GM12878 (cell line): ENCODE data around the gene CTNNBIP1. TPM values are rescaled to one million over a fixed set of nuclear protein-coding genes. Genes with fewer than 3 reads are reported as not detected.

Experiments
- ATAC-seq: fragments of 200-7000 bp; cut with Tn5 transposase; 3 replicates; pipeline ENCODE4 v1.9.1; 2020; ENCODE audit warnings: mild to moderate bottlenecking, moderate library complexity
- BruUV-seq: library from RNA; stranded (reverse); fragments of 400-500 nt; replicated peaks from 2 replicates; lab custom pipeline; 2021; lab: Mats Ljungman, UMichigan
- CTCF ChIA-PET: fragments of 300-600 bp; sonication (Branson Sonifier 250); formaldehyde crosslinking; extraction: SDS; loops from one replicate; lab custom pipeline; 2021; ENCODE audit warnings: inconsistent platforms; lab: Yijun Ruan, JAX
- POLR2A ChIA-PET: fragments of 350-600 bp; formaldehyde crosslinking; extraction: SDS; loops from one replicate; lab custom pipeline; 2021; ENCODE audit warnings: inconsistent platforms; lab: Charles Lee
- RAD21 ChIA-PET: fragments of 300-600 bp; sonication (Branson Sonifier 250); formaldehyde crosslinking; loops from one replicate; lab custom pipeline; 2023; ENCODE audit warnings: antibody characterized with exemption; ENCODE audit not compliant: unreplicated experiment; lab: Charles Lee
- SMC1A ChIA-PET: fragments of 300-600 bp; sonication (Branson Sonifier 250); formaldehyde crosslinking; loops from one replicate; lab custom pipeline; 2023; ENCODE audit not compliant: unreplicated experiment, uncharacterized antibody; lab: Charles Lee
- DNase-seq: peaks from one replicate; pipeline ENCODE4 v3.0.0-alpha.2; 2011; ENCODE audit warnings: low read depth, low spot score
- FAIRE-seq: peaks from 3 replicates; lab custom pipeline; 2011; peaks lifted over from hg19 to GRCh38; lab: Jason Lieb, UNC
- H2AFZ ChIP-seq: 2 replicates; pipeline ENCODE4 v1.6.0; 2011; ENCODE audit warnings: low read depth, low read length, control low read depth; ENCODE audit not compliant: control insufficient read depth
- H3K27ac ChIP-seq: 2 replicates; pipeline ENCODE4 v1.5.1; 2011; ENCODE audit warnings: control low read depth; ENCODE audit not compliant: control insufficient read depth, insufficient read depth
- H3K27me3 ChIP-seq, 2 experiments: replicated peaks in 1 of 2; 2 replicates each; pipeline versions ENCODE4 v1.6.0 to v1.6.1; 2011; ENCODE audit warnings: low read length in 1 of 2; ENCODE audit not compliant: control insufficient read depth in 2 of 2, insufficient read depth in 2 of 2
- H3K36me3 ChIP-seq, 2 experiments: 2 replicates each; pipeline ENCODE4 v1.5.1; 2011; ENCODE audit warnings: low read length in 1 of 2; ENCODE audit not compliant: control insufficient read depth in 2 of 2, insufficient read depth in 2 of 2
- H3K4me1 ChIP-seq: 2 replicates; pipeline ENCODE4 v1.6.1; 2011; ENCODE audit warnings: mild to moderate bottlenecking, low read length, moderate library complexity, mixed read lengths; ENCODE audit not compliant: control insufficient read depth, insufficient read depth
- H3K4me2 ChIP-seq: 2 replicates; pipeline ENCODE4 v1.6.0; 2011; ENCODE audit warnings: control low read depth; ENCODE audit not compliant: control insufficient read depth, insufficient read depth
- H3K4me3 ChIP-seq: fragments of 200-600 bp; sonication (generic); 2 replicates; pipeline ENCODE4 v1.5.1; 2016
- H3K79me2 ChIP-seq: 2 replicates; pipeline ENCODE4 v1.6.0; 2011; ENCODE audit warnings: low read length; ENCODE audit not compliant: control insufficient read depth, insufficient read depth
- H3K9ac ChIP-seq: 2 replicates; pipeline ENCODE4 v1.8.0; 2011; ENCODE audit warnings: low read length, control low read depth, mixed read lengths; ENCODE audit not compliant: control insufficient read depth, insufficient read depth
- H3K9me3 ChIP-seq: replicated peaks from 3 replicates; pipeline ENCODE4 v1.5.1; 2011; ENCODE audit warnings: mild to moderate bottlenecking, low read length; ENCODE audit not compliant: control insufficient read depth, insufficient read depth
- H4K20me1 ChIP-seq: 2 replicates; pipeline ENCODE4 v1.6.0; 2011; ENCODE audit not compliant: control insufficient read depth, insufficient read depth
- ASH2L ChIP-seq: fragments of 300-600, 200-600 bp; sonication (generic); IDR thresholded peaks from 2 replicates; pipeline ENCODE4 v1.6.1; 2017; ENCODE audit warnings: low read depth, mild to moderate bottlenecking, borderline replicate concordance
- BACH1 ChIP-seq: fragments of 450-650 bp; IDR thresholded peaks from 2 replicates; pipeline ENCODE4 v1.6.1; 2017; ENCODE audit warnings: mild to moderate bottlenecking, borderline replicate concordance
- BMI1 ChIP-seq: fragments of 450-650 bp; IDR thresholded peaks from 2 replicates; pipeline ENCODE4 v1.6.1; 2016; ENCODE audit warnings: mild to moderate bottlenecking, moderate library complexity, borderline replicate concordance
- CHD1 ChIP-seq: IDR thresholded peaks from 2 replicates; pipeline ENCODE4 v1.6.1; 2012; ENCODE audit warnings: low read depth, low read length, improper control_type of control experiment
- ETV6 ChIP-seq, 2 experiments: fragments of 450-650 bp in 1 of 2; IDR thresholded peaks in 1 of 2; conservative IDR thresholded peaks in 1 of 2; 2 replicates each; pipeline ENCODE4 v1.6.1; 2014; ENCODE audit warnings: antibody characterized with exemption in 1 of 2, borderline replicate concordance in 1 of 2, low read depth in 1 of 2, mild to moderate bottlenecking in 1 of 2, moderate library complexity in 1 of 2
- HCFC1 ChIP-seq: fragments of 150-350 bp; IDR thresholded peaks from 2 replicates; pipeline ENCODE4 v1.6.1; 2014; ENCODE audit warnings: low read length
- IKZF1 ChIP-seq: fragments of 450-650 bp; conservative IDR thresholded peaks from 2 replicates; pipeline ENCODE4 v1.6.1; 2017; ENCODE audit warnings: antibody characterized with exemption, mild to moderate bottlenecking
- KLF5 ChIP-seq: fragments of 450-650 bp; IDR thresholded peaks from 2 replicates; pipeline ENCODE4 v1.6.1; 2014; ENCODE audit warnings: mild to moderate bottlenecking; ENCODE audit not compliant: partially characterized antibody
- MTA3 ChIP-seq: IDR thresholded peaks from 2 replicates; pipeline ENCODE4 v1.6.1; 2012; ENCODE audit warnings: low read length, inconsistent platforms, borderline replicate concordance
- SP1 ChIP-seq: IDR thresholded peaks from one replicate; pipeline ENCODE4 v1.6.1; 2011; ENCODE audit warnings: low read depth, low read length
- TCF3 ChIP-seq: IDR thresholded peaks from 2 replicates; pipeline ENCODE4 v1.6.1; 2012; ENCODE audit warnings: low read depth, mild to moderate bottlenecking, low read length, borderline replicate concordance; ENCODE audit not compliant: insufficient read depth
- WGBS: methylation state at CpG from one replicate; pipeline ENCODE4 v1.1.6; 2016; ENCODE audit warnings: low lambda C conversion rate; ENCODE audit not compliant: insufficient replicate concordance, insufficient coverage; ENCODE audit errors: missing lambda C conversion rate; 5-methylcytosine and 5-hydroxymethylcytosine counted together
- in situ Hi-C: fragments of 300-500 bp; cut with MboI; formaldehyde crosslinking; loops from 9 replicates; pipeline ENCODE4 v1.14.3; 2018; ENCODE audit warnings: mixed read lengths
- intact Hi-C: fragments of 100-400 bp; cut with micrococcal nuclease; formaldehyde crosslinking; loops from one replicate; pipeline ENCODE4 v1.14.2; 2022; ENCODE audit not compliant: unreplicated experiment
- polyA plus RNA-seq, 11 experiments: library from polyadenylated mRNA; depleted of rRNA in 4 of 11; unstranded in 6 of 11; stranded (reverse) in 5 of 11; fragments of >200 nt; fragmentation: Nextera tagmentation in 4 of 11; fragmentation: Illumina TruSeq in 1 of 11; extraction: Ambion mirVana in 4 of 11; extraction: Trizol in 1 of 11; gene quantifications; 1 replicate in 1 of 11; 2 replicates in 10 of 11; pipeline versions ENCODE4 v1.2.1 to v1.2.3, GENCODE V29; 2011 to 2016; ENCODE audit warnings: inconsistent platforms in 2 of 11, missing spikeins in 2 of 11, low read depth in 1 of 11
- total RNA-seq, 4 experiments: library from RNA; depleted of rRNA in 3 of 4; stranded (reverse); fragments of >200 nt in 3 of 4; fragmentation: Illumina TruSeq in 1 of 4; extraction: Trizol in 1 of 4; gene quantifications; 2 replicates each; pipeline versions ENCODE4 v1.2.1 to v1.2.3, GENCODE V29; 2013 to 2021
- TF ChIP-seq, protein P1 (sequence below): fragments of 450-650 bp; IDR thresholded peaks from 2 replicates; pipeline ENCODE4 v1.6.1; 2017; ENCODE audit warnings: mild to moderate bottlenecking, moderate library complexity

CTNNBIP1 gene
- total and polyA plus RNA-seq, 10 of the 15 experiments (the other 5 are each of a cell fraction or from before 2014, with no cell fraction given): 0.42 to 31.8 (median 10.8) TPM

DNA sequence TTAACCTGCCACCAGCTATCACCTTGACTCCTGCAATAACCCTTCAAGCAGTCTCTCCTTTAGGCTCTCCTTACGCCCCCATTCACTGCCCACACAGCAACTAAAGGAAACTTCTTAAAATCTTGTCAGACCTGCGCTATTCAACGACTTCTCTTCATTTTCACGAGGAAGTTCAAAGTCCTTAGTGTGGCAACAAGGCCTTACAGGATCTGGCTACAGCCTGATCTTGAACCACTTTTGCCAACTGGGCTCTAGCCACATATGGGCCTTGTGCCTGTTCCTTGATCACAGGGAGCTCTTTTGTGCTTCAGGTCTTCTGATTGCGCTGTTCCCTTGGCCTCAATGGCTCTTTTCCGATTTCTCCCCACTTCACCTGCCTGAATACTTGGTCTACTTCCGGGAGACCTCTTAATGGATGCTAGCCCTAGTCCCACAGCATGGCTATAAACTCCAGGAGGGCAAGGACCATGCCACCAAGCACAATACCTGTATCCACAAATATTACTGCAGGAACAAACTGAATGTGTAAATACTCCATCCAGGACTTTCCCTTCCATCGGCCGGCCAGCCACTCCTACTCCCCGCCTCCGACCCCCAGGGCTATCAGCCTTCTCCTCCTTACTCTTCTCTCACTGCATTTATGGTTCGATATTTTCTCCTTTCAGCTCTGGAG lies 2.3 kb upstream of the CTNNBIP1 start (continued):
- TF ChIP-seq HCFC1 (no peak), CHD1 (no peak)

DNA sequence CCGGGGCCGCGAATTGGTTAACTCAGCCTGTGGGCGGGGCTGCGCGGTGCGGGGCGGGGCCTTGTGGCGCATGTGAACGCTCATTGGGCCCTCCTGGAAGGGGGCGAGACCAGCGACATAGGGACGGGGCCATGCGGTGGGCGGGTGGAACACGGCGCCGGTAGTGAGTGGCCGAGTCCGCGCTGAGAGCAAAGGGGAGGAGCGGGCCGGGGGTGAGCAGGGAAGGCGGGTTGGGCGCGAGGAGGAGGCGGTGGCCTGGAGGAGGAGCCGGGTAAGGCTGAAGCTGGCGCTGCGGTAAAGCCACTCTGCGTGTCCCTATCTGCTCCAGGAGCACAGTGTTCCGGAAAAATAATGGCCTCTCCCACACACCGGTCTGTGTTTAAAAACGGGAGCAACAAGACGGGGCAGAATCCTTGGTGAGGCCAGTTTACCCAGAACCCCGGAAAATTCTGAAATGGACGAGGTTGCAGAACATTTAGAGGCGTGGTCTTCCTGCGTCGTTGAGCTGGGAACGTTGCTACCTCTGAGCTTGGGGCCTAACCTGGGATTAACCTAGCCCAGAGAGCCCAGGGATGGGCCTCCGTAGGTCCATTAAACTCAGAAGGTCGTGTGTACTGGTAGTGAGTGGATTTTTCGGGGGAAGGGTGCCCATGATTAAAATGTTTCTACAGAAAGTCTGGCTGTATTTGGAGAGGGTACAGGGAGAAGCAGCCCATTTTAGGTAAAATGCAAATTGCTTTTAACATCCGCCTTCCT lies 532 bp upstream of the CTNNBIP1 start:
- ChIA-PET POLR2A (interaction anchor here (0.6 to 1.0 kb wide), 4 partner anchors 12 to 282 kb away, joined by 3 to 5 read pairs (median 3); partner anchors contain the start of genes LZIC and NMNAT1), CTCF (interaction anchor here (0.7 to 1.0 kb wide), 5 partner anchors 36 to 90 kb away, joined by 3 to 4 read pairs (median 3); no protein-coding TSS in a partner anchor), SMC1A (interaction anchor here (0.9 to 1.0 kb wide), 2 partner anchors 31 to 34 kb away, joined by 4 read pairs; no protein-coding TSS in a partner anchor), RAD21 (interaction anchor here (0.5 to 1.2 kb wide), 5 partner anchors 23 to 280 kb away, joined by 3 to 13 read pairs (median 4); partner anchors contain the start of genes LZIC and NMNAT1)
- 1% methylated on average over 33 of the region's 45 CpGs for WGBS
- Histone ChIP-seq H4K20me1 (no peaks in the 10 kb centered on the region), H2AFZ (peak overlapping the region; percentile 70), H3K27me3 (no peaks in the 10 kb centered on the region), H3K9me3 (no peaks in the 10 kb centered on the region), H3K4me1 (peaks cover 8% of the 10 kb centered on the region), H3K79me2 (peaks cover 3% of the 10 kb centered on the region; the same call in 1 of the 2 replicates), H3K4me3 (peak overlapping the region; percentile 79), H3K9ac (peak overlapping the region; percentile 84), H3K27ac (peak overlapping the region; percentile 85), H3K36me3 (no peaks in the 10 kb centered on the region), H3K4me2 (peak overlapping the region; percentile 81)
- TSS peak; percentile 80 for BruUV-seq
- in situ Hi-C loops (no loop called here), intact Hi-C loops (loop anchor here (2.0 kb wide), 1 partner anchor 32 kb away; the partner anchor contains the start of genes LZIC and NMNAT1)
- peak; percentile 78 for FAIRE-seq
- peak; percentile 98 for ATAC-seq
- DNase-seq: peak; percentile 93
- TF ChIP-seq TCF3 (no peak), BMI1 (no peak), ASH2L (no peak), ETV6 (conservative IDR thresholded peaks at IDR 0.05 in 1 of 2, IDR thresholded peaks at IDR 0.05 in 1 of 2; ENCODE audit: borderline replicate concordance in 1 of 2, low read depth in 1 of 2) (no peak), KLF5 (peak; percentile 85), SP1 (peak; percentile 82), IKZF1 (peak; percentile 64), BACH1 (no peak), MTA3 (no peak)
- TF ChIP-seq, protein P1, sequence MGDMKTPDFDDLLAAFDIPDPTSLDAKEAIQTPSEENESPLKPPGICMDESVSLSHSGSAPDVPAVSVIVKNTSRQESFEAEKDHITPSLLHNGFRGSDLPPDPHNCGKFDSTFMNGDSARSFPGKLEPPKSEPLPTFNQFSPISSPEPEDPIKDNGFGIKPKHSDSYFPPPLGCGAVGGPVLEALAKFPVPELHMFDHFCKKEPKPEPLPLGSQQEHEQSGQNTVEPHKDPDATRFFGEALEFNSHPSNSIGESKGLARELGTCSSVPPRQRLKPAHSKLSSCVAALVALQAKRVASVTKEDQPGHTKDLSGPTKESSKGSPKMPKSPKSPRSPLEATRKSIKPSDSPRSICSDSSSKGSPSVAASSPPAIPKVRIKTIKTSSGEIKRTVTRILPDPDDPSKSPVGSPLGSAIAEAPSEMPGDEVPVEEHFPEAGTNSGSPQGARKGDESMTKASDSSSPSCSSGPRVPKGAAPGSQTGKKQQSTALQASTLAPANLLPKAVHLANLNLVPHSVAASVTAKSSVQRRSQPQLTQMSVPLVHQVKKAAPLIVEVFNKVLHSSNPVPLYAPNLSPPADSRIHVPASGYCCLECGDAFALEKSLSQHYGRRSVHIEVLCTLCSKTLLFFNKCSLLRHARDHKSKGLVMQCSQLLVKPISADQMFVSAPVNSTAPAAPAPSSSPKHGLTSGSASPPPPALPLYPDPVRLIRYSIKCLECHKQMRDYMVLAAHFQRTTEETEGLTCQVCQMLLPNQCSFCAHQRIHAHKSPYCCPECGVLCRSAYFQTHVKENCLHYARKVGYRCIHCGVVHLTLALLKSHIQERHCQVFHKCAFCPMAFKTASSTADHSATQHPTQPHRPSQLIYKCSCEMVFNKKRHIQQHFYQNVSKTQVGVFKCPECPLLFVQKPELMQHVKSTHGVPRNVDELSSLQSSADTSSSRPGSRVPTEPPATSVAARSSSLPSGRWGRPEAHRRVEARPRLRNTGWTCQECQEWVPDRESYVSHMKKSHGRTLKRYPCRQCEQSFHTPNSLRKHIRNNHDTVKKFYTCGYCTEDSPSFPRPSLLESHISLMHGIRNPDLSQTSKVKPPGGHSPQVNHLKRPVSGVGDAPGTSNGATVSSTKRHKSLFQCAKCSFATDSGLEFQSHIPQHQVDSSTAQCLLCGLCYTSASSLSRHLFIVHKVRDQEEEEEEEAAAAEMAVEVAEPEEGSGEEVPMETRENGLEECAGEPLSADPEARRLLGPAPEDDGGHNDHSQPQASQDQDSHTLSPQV: no peak
